ENCODE data around the gene UBAP2.

Gene UBAP2, protein sequence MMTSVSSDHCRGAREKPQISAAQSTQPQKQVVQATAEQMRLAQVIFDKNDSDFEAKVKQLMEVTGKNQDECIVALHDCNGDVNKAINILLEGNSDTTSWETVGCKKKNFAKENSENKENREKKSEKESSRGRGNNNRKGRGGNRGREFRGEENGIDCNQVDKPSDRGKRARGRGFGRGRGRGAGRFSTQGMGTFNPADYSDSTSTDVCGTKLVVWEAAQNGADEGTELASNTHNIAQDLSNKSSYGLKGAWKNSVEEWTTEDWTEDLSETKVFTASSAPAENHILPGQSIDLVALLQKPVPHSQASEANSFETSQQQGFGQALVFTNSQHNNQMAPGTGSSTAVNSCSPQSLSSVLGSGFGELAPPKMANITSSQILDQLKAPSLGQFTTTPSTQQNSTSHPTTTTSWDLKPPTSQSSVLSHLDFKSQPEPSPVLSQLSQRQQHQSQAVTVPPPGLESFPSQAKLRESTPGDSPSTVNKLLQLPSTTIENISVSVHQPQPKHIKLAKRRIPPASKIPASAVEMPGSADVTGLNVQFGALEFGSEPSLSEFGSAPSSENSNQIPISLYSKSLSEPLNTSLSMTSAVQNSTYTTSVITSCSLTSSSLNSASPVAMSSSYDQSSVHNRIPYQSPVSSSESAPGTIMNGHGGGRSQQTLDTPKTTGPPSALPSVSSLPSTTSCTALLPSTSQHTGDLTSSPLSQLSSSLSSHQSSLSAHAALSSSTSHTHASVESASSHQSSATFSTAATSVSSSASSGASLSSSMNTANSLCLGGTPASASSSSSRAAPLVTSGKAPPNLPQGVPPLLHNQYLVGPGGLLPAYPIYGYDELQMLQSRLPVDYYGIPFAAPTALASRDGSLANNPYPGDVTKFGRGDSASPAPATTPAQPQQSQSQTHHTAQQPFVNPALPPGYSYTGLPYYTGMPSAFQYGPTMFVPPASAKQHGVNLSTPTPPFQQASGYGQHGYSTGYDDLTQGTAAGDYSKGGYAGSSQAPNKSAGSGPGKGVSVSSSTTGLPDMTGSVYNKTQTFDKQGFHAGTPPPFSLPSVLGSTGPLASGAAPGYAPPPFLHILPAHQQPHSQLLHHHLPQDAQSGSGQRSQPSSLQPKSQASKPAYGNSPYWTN

DNA sequence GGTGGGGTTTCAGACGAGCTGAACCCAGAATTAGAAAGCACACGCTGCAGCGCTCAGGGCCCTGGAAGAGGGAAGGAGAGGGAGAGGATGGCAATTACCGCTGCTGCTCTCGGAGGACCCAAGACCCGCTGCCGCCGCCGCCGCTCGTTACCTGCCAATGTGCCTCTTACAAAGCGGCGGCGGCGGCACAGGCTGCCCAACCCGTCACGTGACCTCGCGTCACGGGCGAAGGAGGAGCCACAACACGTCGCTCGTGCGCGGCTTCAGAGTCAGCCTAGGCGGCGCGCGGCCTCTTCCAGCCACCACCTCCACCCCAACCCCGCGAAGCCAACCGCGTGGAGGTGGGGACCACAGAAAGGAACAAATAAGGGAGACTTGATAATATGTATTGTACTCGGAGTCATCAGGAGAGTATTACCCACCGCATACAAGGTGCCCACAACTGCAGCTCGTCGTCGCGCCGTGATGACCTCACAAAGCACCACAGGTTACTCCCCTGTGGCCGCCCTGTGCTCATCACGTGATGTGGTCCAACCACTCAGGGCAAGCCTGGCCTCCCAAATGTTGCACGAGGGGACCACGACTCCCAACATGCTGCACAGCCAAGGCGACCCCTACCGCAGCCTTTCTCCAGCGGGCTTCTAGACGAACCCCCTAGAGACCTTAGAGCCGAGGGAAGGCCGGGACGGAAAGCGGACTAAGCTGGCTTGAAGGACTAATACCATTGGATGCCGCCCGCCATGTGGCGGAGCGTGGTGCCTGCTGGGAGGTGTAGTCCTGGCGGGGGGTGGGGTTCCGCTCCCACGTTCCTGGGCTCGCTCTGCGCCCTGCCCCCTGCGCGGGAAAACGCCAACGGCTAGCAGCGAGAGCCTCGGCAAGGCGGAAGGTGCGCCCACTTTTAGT, at the start of gene UBAP2:
UBAP2 (minus strand) TSS at position 161 of the 903 bp plus-strand sequence. CDS start 31,739 bp downstream, outside the sequence.
- peak; percentile 96 to 98 (median 98) for DNase-seq

GRCh38 chr9:34098307-34098706, 49.6 kb upstream of the UBAP2 start:
- no peak for DNase-seq

DNA sequence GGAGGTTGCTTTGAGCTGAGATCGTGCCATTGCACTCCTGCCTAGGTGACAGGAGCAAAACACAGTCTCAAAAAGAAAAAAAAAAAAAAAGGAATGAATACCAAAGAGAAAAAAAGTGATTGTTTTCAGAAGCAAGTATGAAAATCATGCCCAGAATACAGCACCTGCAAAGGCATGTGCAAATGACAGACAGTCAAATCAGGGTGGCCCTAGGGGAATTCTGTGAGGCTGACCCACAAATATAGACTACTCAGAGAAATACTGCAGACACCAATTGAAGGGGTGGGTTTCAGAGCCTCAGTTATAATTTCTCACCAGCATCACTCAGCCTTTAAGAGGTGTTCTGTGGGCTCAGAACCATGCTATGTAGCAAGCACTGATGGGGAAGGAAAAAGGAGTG, 49.2 kb upstream of the UBAP2 start:
- DNase-seq = no peak

- no peak for DNase-seq
Measured at GRCh38 chr9:34096751-34097150, 48.1 kb upstream of the UBAP2 start.

DNA sequence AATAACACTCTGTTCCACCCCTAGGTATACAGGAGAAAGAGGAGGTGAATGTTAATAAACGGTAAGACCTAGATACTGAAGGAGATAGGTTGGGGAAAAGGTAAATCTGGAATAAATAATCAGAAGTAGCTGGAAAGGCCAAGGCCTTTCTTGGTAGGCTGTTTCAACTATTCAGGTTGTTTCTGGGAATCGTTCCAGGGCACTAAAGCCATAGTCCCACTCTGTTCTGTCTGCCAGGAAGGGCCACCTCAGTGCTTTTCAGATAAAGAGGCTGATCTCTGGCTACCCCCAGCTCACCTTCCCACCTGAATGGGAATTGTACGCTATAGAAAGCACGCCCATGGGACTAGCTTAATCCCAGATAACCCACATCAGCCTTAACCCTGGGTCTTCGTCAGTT, 44.9 kb upstream of the UBAP2 start:
- no peak for DNase-seq

- no peak for DNase-seq
Measured at GRCh38 chr9:34089311-34089710, 40.6 kb upstream of the UBAP2 start.

DNA sequence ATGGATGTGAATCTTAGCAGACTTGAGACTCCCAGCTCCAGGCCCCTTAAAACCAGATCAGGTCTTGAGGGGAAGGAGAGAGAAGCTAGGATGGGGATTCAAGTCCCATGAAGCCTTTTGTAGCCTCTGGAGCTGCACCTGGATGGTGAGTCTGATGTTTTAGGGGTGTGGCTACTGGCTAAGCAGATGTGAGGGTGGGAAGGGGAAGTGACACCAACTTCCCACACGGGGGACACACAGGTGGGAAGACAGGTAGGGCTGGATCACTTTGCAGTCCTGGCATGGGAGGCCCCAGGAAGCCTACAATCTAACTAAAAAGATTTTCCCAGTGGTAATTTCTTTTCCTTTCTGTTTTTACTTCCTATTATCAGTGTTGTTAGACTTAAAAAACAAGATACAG, 38.7 kb upstream of the UBAP2 start:
- no peak for DNase-seq

GRCh38 chr9:34086864-34087263, 38.2 kb upstream of the UBAP2 start:
- DNase-seq = no peak

GRCh38 chr9:34085581-34086500, 37.2 kb upstream of the UBAP2 start:
- no peak for DNase-seq

- no peak for DNase-seq
Measured at GRCh38 chr9:34084562-34084961, 35.9 kb upstream of the UBAP2 start.

DNA sequence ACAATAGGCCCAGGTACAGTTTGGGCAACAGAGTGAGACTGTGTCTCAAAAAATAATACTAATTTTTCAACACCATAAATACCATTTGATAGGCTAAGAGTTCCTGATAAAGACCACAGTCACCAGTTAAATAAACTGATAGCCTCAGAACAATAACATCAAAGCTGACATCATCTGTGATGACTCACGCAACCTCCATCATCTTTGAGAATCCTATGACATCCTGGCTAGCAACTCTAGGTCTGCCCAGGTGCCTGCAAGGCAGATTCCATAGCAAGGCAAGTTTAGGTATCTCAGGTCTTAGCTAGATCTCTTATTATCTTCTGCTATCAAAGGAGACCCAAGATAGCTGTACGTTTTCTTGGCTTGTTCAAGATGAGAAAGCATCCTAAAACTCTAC, 30.5 kb upstream of the UBAP2 start:
- no peak for DNase-seq

DNA sequence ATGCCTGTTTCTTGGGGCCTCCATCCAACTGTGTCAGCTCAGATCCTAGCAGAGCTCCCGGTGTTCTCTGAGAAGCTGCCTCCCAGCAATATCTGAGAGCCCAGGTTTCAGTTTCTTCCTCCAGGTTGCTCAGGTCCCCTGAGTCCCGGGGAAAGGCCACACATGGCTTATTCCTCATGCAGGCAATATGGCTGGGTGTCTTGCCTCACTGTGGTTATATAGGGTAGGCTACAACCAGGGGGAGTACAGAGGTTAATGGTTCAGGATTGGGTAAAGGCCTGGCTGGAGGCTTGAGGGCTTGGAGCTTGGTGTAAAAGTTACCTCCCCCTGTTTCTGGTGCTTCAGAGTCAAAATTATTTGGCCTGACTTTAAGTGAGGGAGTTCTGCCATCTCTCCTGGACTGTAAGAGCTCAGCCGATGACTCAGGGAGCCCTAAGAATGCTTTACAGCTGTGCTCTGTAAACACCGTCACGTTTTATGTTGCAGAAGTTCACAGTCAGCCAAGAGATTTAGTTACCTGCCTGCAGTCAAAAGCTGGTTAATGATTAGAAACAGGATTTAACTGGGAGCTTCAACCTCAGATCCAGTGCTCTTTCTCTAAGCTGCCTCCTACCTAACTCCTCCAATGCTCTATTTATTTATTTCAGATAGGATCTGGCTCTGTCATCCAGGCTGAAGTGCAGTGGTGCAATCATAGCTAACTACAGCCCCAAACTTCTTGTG, 24.3 kb upstream of the UBAP2 start:
- no peak for DNase-seq

- no peak for DNase-seq
Measured at GRCh38 chr9:34072410-34072809, 23.7 kb upstream of the UBAP2 start.

DNA sequence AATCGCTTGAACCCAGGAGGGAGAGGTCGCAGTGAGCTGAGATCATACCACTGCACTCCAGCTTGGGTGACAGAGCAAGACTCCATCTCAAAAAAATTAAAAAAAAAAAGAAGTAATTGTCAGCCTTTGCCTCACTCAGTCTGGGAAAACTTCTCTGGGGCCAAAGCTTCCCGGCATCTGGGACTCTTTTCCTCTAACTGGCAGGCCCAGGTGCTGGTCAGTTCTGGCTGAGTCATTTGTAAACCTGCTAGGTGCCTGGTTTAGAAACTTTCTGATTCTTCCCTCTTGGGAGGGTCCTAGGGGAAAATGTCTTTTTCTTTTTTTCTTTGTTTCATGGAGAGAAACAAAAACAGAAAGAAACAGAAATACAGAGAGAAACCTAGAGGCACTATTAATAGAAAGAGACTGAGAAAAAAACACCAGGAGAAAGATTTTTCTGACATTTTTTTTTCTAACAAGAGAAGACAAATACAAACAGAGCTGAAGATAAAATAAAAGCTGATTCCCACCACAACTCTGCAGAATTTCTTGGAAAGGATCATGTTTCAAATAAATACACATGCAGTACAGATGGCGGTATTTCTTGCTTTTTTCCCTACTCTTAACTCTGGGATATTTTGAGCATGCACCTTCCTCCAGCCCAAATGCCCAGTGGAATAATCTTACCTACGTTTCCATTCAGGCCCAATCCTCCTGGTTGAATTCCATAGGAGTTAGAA, 22.1 kb upstream of the UBAP2 start:
- DNase-seq = no peak

GRCh38 chr9:34069831-34070230, 21.1 kb upstream of the UBAP2 start:
- DNase-seq = no peak

DNA sequence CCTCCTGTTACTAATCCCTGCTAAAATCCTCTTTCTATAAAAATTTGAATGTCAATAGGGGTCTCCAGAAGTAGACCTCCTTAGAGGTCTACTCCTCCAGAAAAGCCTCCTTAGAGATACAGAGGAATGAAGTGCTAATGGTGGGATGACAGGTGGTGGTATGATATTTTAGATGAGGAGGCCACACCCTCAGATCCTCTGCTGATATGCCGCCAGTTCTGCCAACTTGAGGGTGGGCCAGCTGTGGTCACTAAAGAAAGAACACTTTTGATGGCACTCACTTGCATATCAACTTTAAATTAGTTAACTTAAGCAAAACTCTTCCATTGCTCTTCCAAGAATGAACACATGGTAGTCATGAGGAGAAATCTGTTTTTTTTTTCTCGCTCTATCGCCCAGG, 16.9 kb upstream of the UBAP2 start:
- no peak for DNase-seq

GRCh38 chr9:34059954-34060353, 11.3 kb upstream of the UBAP2 start:
- no peak for DNase-seq

DNA sequence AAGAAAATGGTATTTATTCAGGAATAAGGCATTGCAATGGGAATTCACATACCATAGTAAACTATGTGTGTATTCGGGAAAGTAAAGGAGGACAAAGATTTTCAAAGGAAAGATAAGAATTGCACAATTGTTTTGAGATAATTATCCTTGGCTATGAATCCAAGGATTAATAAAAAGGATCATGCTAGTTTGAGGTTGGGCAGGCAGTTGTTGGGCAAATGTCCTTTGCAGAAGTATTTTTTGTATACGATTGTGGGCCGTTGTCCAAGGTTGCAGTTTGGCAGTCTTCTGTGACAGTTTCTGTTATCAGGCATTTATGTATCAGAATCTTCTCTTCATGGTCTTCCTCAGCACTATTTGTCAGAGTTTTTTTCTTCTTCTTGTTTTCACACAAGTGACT, 10.6 kb upstream of the UBAP2 start:
- no peak for DNase-seq

GRCh38 chr9:34049630-34050384, 1.1 kb upstream of the UBAP2 start:
- no peak for DNase-seq

Measured in activated naive CD4-positive, alpha-beta T cell (primary cell).